K562 (cell line): ENCODE results near the gene DRAXIN. TPM values are rescaled to one million over a fixed set of nuclear protein-coding genes. Genes with fewer than 3 reads are reported as not detected.

ENCODE experiments used
- CREB1 ChIP-seq, 2 experiments: sonication (generic) in 1 of 2; formaldehyde crosslinking in 1 of 2; IDR thresholded peaks; 2 replicates each; pipeline versions ENCODE4 v1.6.1 to v1.8.0; 2012 to 2022; ENCODE audit warnings: inconsistent platforms in 1 of 2, mild to moderate bottlenecking in 1 of 2, missing genetic modification reagents in 1 of 2, moderate library complexity in 1 of 2
- FOXA1 ChIP-seq: fragments of 450-650 bp; IDR thresholded peaks from 2 replicates; pipeline ENCODE4 v1.6.1; 2016; ENCODE audit warnings: mild to moderate bottlenecking, borderline replicate concordance
- HMG20A ChIP-seq: fragments of 450-650 bp; formaldehyde crosslinking; conservative IDR thresholded peaks from 2 replicates; pipeline ENCODE4 v1.4.0; 2020; ENCODE audit warnings: mild to moderate bottlenecking, mixed read lengths
- MLLT1 ChIP-seq, 2 experiments: fragments of 450-650 bp; IDR thresholded peaks; 2 replicates each; pipeline ENCODE4 v1.6.1; 2016
- MTA2 ChIP-seq: fragments of 450-650 bp; IDR thresholded peaks from 2 replicates; pipeline ENCODE4 v1.6.1; 2016; ENCODE audit warnings: low read depth
- NFXL1 ChIP-seq: fragments of 450-650 bp; formaldehyde crosslinking; IDR thresholded peaks from 2 replicates; pipeline ENCODE4 v1.4.0; 2021; ENCODE audit warnings: mild to moderate bottlenecking
- POLR2A ChIP-seq: fragments of 450-650 bp; conservative IDR thresholded peaks from 2 replicates; pipeline ENCODE4 v1.6.1; 2016
- RCOR1 ChIP-seq, 2 experiments: IDR thresholded peaks; 2 replicates each; pipeline ENCODE4 v1.6.1; 2012; ENCODE audit warnings: low read depth in 2 of 2, low read length in 2 of 2, borderline replicate concordance in 1 of 2, improper control_type of control experiment in 1 of 2
- SPI1 ChIP-seq: IDR thresholded peaks from 2 replicates; pipeline ENCODE4 v1.6.1; 2011; ENCODE audit warnings: low read depth, low read length, control low read depth, borderline replicate concordance
- TARDBP ChIP-seq: fragments of 450-650 bp; IDR thresholded peaks from 2 replicates; pipeline ENCODE4 v1.6.1; 2016
- TCF3 ChIP-seq: sonication (generic); formaldehyde crosslinking; IDR thresholded peaks from 2 replicates; pipeline ENCODE4 v1.4.0; 2020; ENCODE audit warnings: mild to moderate bottlenecking, missing genetic modification reagents
- ZBTB40 ChIP-seq, 2 experiments: fragments of 450-650 bp in 1 of 2; sonication (generic) in 1 of 2; formaldehyde crosslinking in 1 of 2; IDR thresholded peaks; 2 replicates each; pipeline versions ENCODE4 v1.7.1 to v1.9.0; 2016 to 2022; ENCODE audit warnings: inconsistent platforms in 1 of 2, mild to moderate bottlenecking in 1 of 2, missing genetic modification reagents in 1 of 2
- ZBTB49 ChIP-seq: sonication (generic); formaldehyde crosslinking; IDR thresholded peaks from 2 replicates; pipeline ENCODE4 v1.8.0; 2022; ENCODE audit warnings: missing genetic modification reagents, mild to moderate bottlenecking, borderline replicate concordance
- polyA plus RNA-seq, 8 experiments: library from polyadenylated mRNA; depleted of rRNA in 4 of 8; stranded (reverse) in 5 of 8; unstranded in 3 of 8; fragments of >200 nt; fragmentation: Nextera tagmentation in 2 of 8; fragmentation: Illumina TruSeq in 1 of 8; extraction: Ambion mirVana in 2 of 8; extraction: Trizol in 1 of 8; gene quantifications; 2 replicates each; pipeline versions ENCODE4 v1.2.1 to v1.2.3, GENCODE V29; 2011 to 2014; ENCODE audit warnings: inconsistent platforms in 1 of 8, missing spikeins in 1 of 8
- total RNA-seq, 7 experiments: library from RNA; depleted of rRNA in 6 of 7; stranded (reverse); fragments of >200 nt in 6 of 7; fragmentation: Illumina TruSeq in 2 of 7; extraction: Trizol in 2 of 7; gene quantifications; 2 replicates each; pipeline versions ENCODE4 v1.2.1 to v1.2.3, GENCODE V29; 2011 to 2021; ENCODE audit warnings: low replicate concordance in 1 of 7

DRAXIN gene
- total and polyA plus RNA-seq, 9 of the 15 experiments (the other 6 are each of a cell fraction or from before 2014, with no cell fraction given): 0.01 to 0.04 (median 0.01) TPM; not detected in 6

- TF ChIP-seq ZBTB40 (IDR thresholded peaks at IDR 0.05) (peak; percentile 69), ZBTB40 (CRISPR knock-in tag; IDR thresholded peaks at IDR 0.05) (no peak), HMG20A (CRISPR knock-in tag) (0 out of 2 replicates have a peak, but pooled peaks have one; percentile 26), FOXA1 (no peak), CREB1 (IDR thresholded peaks at IDR 0.05) (no peak), CREB1 (CRISPR knock-in tag; IDR thresholded peaks at IDR 0.05) (peak; percentile 66; the same call in 1 of the 2 replicates), RCOR1 (IDR thresholded peaks at IDR 0.05; ENCODE audit: borderline replicate concordance in 1 of 2, low read depth in 2 of 2, low read length in 2 of 2) (peak in 1 of 2 experiments; percentile 91; a peak in 2 of 4 replicates), MLLT1 (IDR thresholded peaks at IDR 0.05) (peak in 1 of 2 experiments; percentile 63; a peak in 1 of 4 replicates), ZBTB49 (CRISPR knock-in tag) (no peak), MTA2 (0 out of 2 replicates have a peak, but pooled peaks have one; percentile 22), TCF3 (0 out of 2 replicates have a peak, but pooled peaks have one; percentile 26), TARDBP (no peak), NFXL1 (no peak), POLR2A (no peak), SPI1 (peak; percentile 35; the same call in 1 of the 2 replicates)
Measured at GRCh38 chr1:11740258-11741192, 49.0 kb downstream of the DRAXIN start (continued).
